Stimulated activated CD4-positive, alpha-beta T cell treated with anti-CD3 and anti-CD28 coated beads, Interleukin-1b, Interleukin-23, amount 100 ng/mL, for 24 hours (primary cell): ENCODE measurements around the gene ELAVL3.
A peak's percentile ranks its signal among the peaks of the same experiment; 100 is the strongest.
"Not testable (repeated sequence)": the region's sequence is repeated elsewhere in the genome, so short reads cannot be mapped to it uniquely, and the experiment has no call there.

Experiments
- DNase-seq, 4 experiments: peaks; one replicate each; pipeline ENCODE4 v3.0.0-alpha.2; 2020; ENCODE audit warnings: low read depth in 4 of 4, low spot score in 1 of 4

Gene ELAVL3

DNA sequence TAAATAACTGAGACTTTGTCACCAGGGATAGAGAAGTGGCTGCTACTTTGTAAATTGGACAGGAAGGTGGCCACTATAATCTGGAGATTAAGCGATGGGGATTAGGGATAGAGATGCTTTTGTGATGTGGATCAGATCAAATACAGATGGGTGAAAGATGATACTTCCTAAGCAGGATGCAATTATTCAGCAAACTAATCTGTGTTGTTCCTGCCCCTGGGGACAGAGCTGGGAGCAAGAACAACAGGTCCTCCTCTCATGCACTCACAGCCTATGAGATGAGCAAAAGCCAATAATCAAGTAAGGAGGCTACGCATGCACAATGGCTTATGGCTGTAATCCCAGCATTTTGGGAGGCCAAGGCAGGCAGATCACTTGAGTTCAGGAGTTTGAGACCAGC, 66.3 kb downstream of the ELAVL3 start:
- DNase-seq = no peak

DNA sequence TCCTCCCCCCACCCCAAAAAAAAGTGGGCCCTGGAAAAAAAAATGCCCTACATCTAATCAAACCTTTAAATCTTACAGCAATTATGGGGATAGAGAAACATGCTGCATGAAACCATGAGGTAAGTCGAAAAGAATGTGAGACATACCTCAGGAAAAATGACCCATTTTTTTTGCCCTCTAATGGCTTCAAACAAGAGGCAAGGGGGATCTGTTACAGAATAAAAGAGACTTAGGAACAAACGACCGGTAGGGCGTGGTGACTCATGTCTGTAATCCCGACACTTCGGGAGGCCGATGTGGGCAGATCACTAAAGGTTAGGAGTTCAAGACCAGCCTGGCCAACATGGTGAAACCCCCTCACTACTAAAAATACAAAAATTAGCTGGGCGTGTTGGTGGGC, 70.2 kb downstream of the ELAVL3 start:
- no peak for DNase-seq

DNA sequence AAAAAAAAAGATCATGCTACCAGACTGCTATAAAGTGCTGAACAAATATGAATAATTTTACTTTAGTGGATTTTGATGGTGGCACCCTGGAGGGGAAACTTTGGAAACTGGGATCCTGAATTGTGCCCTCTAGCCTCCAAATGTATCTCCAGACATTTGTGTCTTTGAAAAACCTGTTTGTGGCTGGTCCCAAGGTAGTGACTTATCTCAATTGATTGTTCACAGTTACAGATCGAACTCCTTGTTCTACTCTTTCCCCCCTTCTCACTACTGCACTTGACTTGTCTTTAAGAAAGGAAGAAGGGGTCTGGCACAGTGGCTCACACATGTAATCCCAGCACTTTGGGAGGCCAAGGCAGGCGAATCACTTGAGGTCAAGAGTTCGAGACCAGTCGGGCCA, 72.3 kb downstream of the ELAVL3 start:
- no peak for DNase-seq

DNA sequence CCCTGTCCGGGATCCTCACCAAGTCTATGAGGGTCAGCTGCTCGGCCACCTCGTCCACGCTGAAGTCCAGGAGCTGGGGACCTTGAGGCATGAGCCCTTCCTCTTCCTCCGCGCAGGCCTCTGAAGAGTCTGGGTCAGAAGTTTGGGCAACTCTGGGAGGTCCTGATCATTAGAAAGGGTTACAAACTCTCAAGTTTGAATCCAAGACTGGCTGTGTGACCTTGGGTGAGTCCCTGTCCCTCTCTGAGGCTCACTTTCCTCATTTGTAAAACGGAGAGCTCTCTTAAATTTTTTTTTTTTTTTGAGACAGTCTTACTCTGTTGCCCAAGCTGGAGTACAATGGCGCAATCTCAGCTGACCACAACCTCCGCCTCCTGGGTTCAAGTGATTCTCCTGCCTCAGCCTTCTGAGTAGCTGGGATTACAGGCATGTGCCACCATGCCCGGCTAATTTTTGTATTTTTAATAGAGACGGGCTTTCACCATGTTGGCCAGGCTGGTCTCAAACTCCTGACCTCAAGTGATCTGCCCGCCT, 74.1 kb downstream of the ELAVL3 start:
- not testable (repeated sequence) for DNase-seq

DNA sequence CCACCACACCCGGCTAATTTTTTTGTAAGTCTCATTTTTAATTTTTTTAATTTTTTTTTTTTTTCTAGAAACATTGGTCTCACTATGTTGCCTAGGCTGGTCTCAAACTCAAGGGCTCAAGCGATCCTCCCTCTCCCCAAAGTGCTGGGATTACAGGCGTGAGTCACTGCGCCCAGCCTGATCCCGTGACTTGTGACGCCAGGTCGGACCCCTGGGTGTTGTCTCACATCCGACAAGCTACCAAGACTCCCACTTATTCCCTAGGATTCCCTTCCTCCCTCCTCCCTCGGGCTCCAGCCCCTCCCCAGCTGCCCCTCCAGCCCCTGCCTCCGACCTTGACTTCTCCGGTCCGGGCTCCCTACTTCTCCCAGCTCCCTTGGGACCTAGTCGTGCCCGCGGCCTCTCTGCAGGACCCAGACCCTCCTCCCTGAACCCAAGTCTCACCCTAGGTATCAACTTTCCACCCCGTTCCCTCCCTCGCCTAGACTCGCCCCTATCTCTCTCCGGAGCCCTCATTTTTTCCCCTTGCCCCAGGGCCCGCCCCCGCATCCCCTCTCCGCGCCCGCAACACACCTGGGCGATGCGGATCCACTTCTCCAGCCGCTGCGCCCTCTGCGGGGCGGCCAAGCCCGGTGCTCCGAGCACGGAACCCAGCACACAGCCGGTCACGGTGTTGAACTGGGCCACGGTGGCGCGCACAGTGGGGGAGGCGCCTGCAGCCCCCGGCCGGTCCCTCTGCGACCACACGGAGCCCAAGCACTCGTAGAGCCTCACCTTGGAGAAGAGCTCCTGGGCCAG, 74.8 kb downstream of the ELAVL3 start:
- DNase-seq = peak in 1 of 4 experiments; percentile 43

DNA sequence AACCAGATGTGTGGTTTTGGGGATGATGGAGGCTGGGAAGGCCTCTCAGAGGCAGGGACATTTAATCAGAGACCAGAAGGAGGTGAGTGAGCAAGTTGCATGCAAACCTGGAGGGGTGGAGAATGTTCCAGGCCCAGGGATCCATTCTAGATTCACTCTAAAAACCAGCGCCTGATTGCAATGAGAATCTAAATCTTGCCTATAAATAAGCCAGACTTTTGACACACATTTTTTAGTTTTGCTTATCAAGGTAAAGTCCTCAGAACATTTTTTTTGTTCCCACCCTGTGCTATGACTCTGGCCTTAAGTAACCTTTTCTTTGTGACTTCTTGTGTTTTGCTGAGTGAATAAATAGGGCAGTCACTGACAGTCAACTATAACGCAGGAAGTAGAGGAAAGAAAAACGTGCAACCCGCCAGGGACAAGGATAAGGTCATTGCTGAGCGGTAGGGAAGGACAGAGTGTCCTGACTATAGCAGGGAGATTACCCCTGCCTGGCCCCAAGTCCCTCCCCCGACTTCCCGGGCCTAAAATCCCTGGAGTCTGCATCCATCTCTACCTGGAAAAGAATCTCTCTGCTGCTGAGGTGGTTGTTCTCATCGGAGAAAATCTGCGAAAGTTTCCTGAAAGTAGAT, 76.1 kb downstream of the ELAVL3 start:
- no peak for DNase-seq

DNA sequence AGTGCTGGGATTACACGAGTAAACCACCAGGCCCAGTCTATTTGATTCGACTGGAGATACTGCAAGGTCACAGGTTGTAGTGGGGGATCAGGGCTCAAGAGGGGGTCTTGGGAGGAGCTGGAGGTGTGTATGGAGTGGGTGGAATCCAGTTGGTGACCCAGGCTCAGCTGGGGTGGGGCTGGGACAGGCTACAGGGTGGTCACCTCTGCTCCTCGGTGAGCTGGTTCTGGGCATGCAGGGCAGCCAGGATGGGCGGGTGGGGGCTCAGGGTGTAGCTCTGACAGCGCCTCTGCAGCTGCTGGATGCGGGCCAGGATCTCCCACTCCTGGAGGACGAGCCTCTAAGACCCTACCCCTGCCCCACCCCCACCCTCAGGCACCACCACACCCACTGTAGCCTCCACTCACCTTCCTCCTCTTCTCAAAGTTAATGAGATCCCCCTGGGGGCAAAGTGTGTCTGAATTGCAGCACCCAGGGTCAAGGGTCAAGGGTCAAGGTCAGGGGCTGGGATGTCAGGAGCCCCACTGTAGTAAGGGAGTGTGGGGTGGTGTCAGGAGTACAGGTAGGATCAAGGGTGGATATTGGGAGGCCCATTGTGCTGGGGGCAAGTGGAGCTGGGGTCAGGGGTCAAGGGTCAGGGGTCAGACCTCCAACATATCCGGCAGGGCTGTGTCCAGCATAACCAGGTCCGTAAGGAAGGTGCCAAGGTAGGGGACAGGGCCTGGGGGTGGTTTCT, 78.9 kb downstream of the ELAVL3 start:
- DNase-seq = no peak
